K562 (cell line): Measurements from ENCODE around the gene RNF187. TPM values are rescaled to one million over a fixed set of nuclear protein-coding genes. Genes with fewer than 3 reads are reported as not detected.

Experiments used
- ARID2 ChIP-seq: fragments of 450-650 bp; IDR thresholded peaks from 2 replicates; pipeline ENCODE4 v1.6.1; 2017; ENCODE audit warnings: antibody characterized with exemption, mild to moderate bottlenecking
- CSDE1 ChIP-seq, 2 experiments: fragments of 450-650 bp; IDR thresholded peaks; 2 replicates each; pipeline ENCODE4 v1.6.1; 2016; ENCODE audit warnings: mild to moderate bottlenecking in 1 of 2
- EHMT2 ChIP-seq: fragments of 450-650 bp; IDR thresholded peaks from 2 replicates; pipeline ENCODE4 v1.6.1; 2018; ENCODE audit warnings: antibody characterized with exemption
- ELF4 ChIP-seq: fragments of 450-650 bp; formaldehyde crosslinking; IDR thresholded peaks from 2 replicates; pipeline ENCODE4 v1.4.0; 2022; ENCODE audit warnings: missing genetic modification characterization
- EP400 ChIP-seq: fragments of 450-650 bp; IDR thresholded peaks from 2 replicates; pipeline ENCODE4 v1.6.1; 2017; ENCODE audit warnings: antibody characterized with exemption, mild to moderate bottlenecking, moderate library complexity
- LARP7 ChIP-seq: fragments of 450-650 bp; IDR thresholded peaks from 2 replicates; pipeline ENCODE4 v1.6.1; 2016
- NCOA6 ChIP-seq: fragments of 450-650 bp; IDR thresholded peaks from 2 replicates; pipeline ENCODE4 v1.6.1; 2017; ENCODE audit warnings: mild to moderate bottlenecking
- NCOR1 ChIP-seq: fragments of 450-650 bp; IDR thresholded peaks from 2 replicates; pipeline ENCODE4 v1.6.1; 2016; ENCODE audit warnings: mild to moderate bottlenecking, moderate library complexity
- SMARCE1 ChIP-seq: fragments of 450-650 bp; IDR thresholded peaks from 2 replicates; pipeline ENCODE4 v1.7.1; 2016; ENCODE audit warnings: mild to moderate bottlenecking
- THRAP3 ChIP-seq: fragments of 450-650 bp; IDR thresholded peaks from 2 replicates; pipeline ENCODE4 v1.6.1; 2016; ENCODE audit warnings: mild to moderate bottlenecking, inconsistent platforms, borderline replicate concordance
- ZBTB34 ChIP-seq: fragments of 250-450 bp; sonication (Bioruptor Pico); IDR thresholded peaks from 2 replicates; pipeline ENCODE4 v1.8.0; 2021; ENCODE audit warnings: mild to moderate bottlenecking, moderate library complexity
- ZBTB40 ChIP-seq, 2 experiments: fragments of 450-650 bp in 1 of 2; sonication (generic) in 1 of 2; formaldehyde crosslinking in 1 of 2; IDR thresholded peaks; 2 replicates each; pipeline versions ENCODE4 v1.7.1 to v1.9.0; 2016 to 2022; ENCODE audit warnings: inconsistent platforms in 1 of 2, mild to moderate bottlenecking in 1 of 2, missing genetic modification reagents in 1 of 2
- ZNF224 ChIP-seq: sonication (generic); formaldehyde crosslinking; IDR thresholded peaks from 2 replicates; pipeline ENCODE4 v1.8.0; 2022; ENCODE audit warnings: mild to moderate bottlenecking, missing genetic modification reagents
- ZNF280A ChIP-seq: fragments of 450-650 bp; IDR thresholded peaks from 2 replicates; pipeline ENCODE4 v1.6.1; 2018; ENCODE audit warnings: mild to moderate bottlenecking, low read depth; ENCODE audit not compliant: partially characterized antibody
- ZNF512 ChIP-seq: IDR thresholded peaks from 2 replicates; pipeline ENCODE4 v1.6.1; 2016; ENCODE audit warnings: missing genetic modification characterization, missing compliant biosample characterization
- polyA plus RNA-seq, 8 experiments: library from polyadenylated mRNA; depleted of rRNA in 4 of 8; stranded (reverse) in 5 of 8; unstranded in 3 of 8; fragments of >200 nt; fragmentation: Nextera tagmentation in 2 of 8; fragmentation: Illumina TruSeq in 1 of 8; extraction: Ambion mirVana in 2 of 8; extraction: Trizol in 1 of 8; gene quantifications; 2 replicates each; pipeline versions ENCODE4 v1.2.1 to v1.2.3, GENCODE V29; 2011 to 2014; ENCODE audit warnings: inconsistent platforms in 1 of 8, missing spikeins in 1 of 8
- total RNA-seq, 7 experiments: library from RNA; depleted of rRNA in 6 of 7; stranded (reverse); fragments of >200 nt in 6 of 7; fragmentation: Illumina TruSeq in 2 of 7; extraction: Trizol in 2 of 7; gene quantifications; 2 replicates each; pipeline versions ENCODE4 v1.2.1 to v1.2.3, GENCODE V29; 2011 to 2021; ENCODE audit warnings: low replicate concordance in 1 of 7

The RNF187 gene
- total and polyA plus RNA-seq, 9 of the 15 experiments (the other 6 are each of a cell fraction or from before 2014, with no cell fraction given), result 2.3 to 119 (median 41.9) TPM

GRCh38 chr1:228510803-228511413 lies 23.7 kb downstream of the RNF187 start (continued):
- TF ChIP-seq ZBTB40 (IDR thresholded peaks at IDR 0.05) (0 out of 2 replicates have a peak, but pooled peaks have one; percentile 17), ZBTB40 (CRISPR knock-in tag; IDR thresholded peaks at IDR 0.05) (no peak), ZNF512 (tag) (peak; percentile 92), SMARCE1 (0 out of 2 replicates have a peak, but pooled peaks have one; percentile 14), CSDE1 (IDR thresholded peaks at IDR 0.05) (0 out of 4 replicates have a peak, but pooled peaks of 1 of the 2 experiments have one; percentile 48), NCOA6 (0 out of 2 replicates have a peak, but pooled peaks have one; percentile 15), THRAP3 (no peak), NCOR1 (peak; percentile 15; the same call in 1 of the 2 replicates), ZNF224 (CRISPR knock-in tag) (no peak), ARID2 (peak; percentile 57; the same call in 1 of the 2 replicates), EP400 (no peak), LARP7 (peak; percentile 80), ELF4 (CRISPR knock-in tag) (peak; percentile 93), ZNF280A (peak; percentile 28), EHMT2 (peak; percentile 67; the same call in 1 of the 2 replicates), ZBTB34 (CRISPR knock-in tag) (no peak)
